Activated naive CD4-positive, alpha-beta T cell treated with anti-CD3 and anti-CD28 coated beads, Interleukin-2, amount 50 U/mL, for 72 hours (primary cell): ENCODE measurements around the gene HOXA4. TPM values are rescaled to one million over a fixed set of nuclear protein-coding genes. Genes with fewer than 3 reads are reported as not detected.

Source experiments
- ATAC-seq, 2 donors: fragments of 150-1000 bp; cut with Tn5 transposase; 2 replicates each; pipeline ENCODE4 v1.10.0; 2021; ENCODE audit warnings: mild to moderate bottlenecking in 2 of 2, moderate library complexity in 2 of 2
- DNase-seq, 2 donors: peaks; one replicate each; pipeline ENCODE4 v3.0.0; 2021 to 2022; ENCODE audit warnings: low spot score in 2 of 2
- H3K27ac Mint-ChIP-seq, 2 donors: one replicate each; pipeline ENCODE4 v1.8.0; 2022; ENCODE audit warnings: mild to moderate bottlenecking in 2 of 2, mixed read lengths in 2 of 2
- H3K36me3 Mint-ChIP-seq, 2 donors: one replicate each; pipeline ENCODE4 v1.8.0; 2022; ENCODE audit warnings: mixed read lengths in 2 of 2
- H3K9me3 Mint-ChIP-seq, 2 donors: one replicate each; pipeline ENCODE4 v1.8.0; 2022; ENCODE audit warnings: mixed read lengths in 2 of 2
- total RNA-seq, 2 donors: library from RNA; stranded (reverse); gene quantifications; one replicate each; pipeline ENCODE4 v1.2.3, GENCODE V29; 2022

The HOXA4 gene
- total RNA-seq, 2 donors from 2014 or later, result 0.59 TPM; not detected in 1

GRCh38 chr7:27152816-27153442, 22.4 kb upstream of the HOXA4 start:
- no peak for ATAC-seq
- H3K27ac Mint-ChIP-seq, result no peak overlapping the region
- no peaks in the 10 kb centered on the region for H3K9me3 Mint-ChIP-seq
- peak in 1 of 2 donors; percentile 42 for DNase-seq
- peaks cover 10 to 11% of the 10 kb centered on the region in 2 donors for H3K36me3 Mint-ChIP-seq

DNA sequence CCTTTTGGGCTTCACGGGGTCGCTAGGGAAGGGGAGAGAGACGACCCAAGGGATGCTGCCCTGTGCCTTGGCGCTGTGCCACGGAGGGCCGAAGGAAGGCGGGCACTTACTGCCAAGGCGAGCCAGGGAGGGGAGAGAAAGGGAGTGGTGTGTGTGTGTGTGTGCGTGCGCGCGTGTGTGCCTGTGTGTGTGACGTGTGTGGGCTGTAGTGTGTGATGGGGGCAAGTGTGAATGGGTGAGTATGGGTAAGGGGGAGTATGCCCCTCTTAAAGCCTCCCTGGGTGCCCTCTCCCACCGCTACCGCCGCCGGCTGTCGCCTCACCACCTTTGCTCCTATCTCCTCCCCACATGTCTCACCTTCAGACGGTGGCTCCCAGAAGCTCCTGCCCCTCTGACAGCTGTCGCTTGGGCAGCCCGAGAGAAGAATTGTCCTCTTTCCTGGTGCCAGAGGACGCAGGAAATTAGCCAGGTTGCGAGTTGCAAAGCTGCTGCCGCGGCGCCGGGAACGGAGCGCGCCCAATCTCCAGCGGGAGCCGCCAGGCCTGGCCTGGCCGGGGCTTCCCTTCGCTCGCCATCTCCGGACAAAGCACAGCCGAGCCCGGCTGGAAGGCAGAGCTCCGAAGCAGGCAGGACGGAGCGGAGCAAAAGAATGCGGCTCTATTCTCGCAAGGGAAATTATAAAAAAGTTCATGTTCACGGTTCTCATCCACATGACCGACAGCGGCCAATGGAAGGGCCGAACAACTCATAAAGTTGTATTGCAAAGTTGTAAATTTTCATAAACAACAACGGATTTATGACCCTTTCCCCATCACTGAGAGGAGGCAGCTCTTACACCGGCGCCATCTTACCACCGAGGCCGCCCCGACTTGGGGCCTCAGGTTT, 21.6 kb upstream of the HOXA4 start, which contains the start of gene HOXA3:
Gene HOXA3 (minus strand): TSS at position 653 of the 885 bp plus-strand sequence. CDS start 41,943 bp downstream, outside the sequence.
- ATAC-seq, result no peak
- peaks cover 10 to 12% of the 10 kb centered on the region in 2 donors for H3K36me3 Mint-ChIP-seq
- DNase-seq, result no peak
- H3K27ac Mint-ChIP-seq, result peak within 1 kb of the TSS in 1 of 2 donors; percentile 89
- no peaks in the 10 kb centered on the region for H3K9me3 Mint-ChIP-seq

DNA sequence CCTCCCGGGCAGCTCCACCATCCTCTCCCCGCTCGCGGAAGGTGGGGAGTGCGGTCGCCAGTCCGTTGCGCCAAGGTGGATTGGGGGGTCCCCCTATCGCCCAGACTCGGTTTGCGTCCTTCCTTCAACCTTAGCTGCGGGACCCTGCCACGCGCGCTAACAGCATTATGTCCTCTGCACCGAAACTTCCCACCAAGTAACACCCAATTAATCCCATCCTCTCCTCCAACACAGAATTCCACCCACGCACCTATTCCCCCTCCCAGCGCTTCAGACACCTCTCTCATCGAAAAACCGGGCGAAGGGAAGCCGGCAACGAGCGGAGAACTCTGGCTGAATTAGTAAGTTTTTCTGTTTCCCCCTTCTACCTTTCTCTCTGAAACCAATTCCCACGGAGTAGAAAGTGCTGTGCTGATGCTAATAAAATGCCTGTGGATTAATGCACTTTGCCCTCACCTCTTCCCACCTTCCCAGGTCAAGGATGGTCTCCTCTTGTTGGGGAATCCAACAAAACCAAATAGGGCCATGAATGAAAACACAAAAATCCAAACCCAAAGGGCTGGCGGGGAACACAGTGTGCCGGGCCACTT, 20.9 kb upstream of the HOXA4 start:
- Mint-ChIP-seq H3K9me3 (no peaks in the 10 kb centered on the region), H3K36me3 (peaks cover 10 to 14% of the 10 kb centered on the region in 2 donors), H3K27ac (peak overlapping the region in 1 of 2 donors; percentile 89)
- ATAC-seq (no peak), DNase-seq (no peak)

DNA sequence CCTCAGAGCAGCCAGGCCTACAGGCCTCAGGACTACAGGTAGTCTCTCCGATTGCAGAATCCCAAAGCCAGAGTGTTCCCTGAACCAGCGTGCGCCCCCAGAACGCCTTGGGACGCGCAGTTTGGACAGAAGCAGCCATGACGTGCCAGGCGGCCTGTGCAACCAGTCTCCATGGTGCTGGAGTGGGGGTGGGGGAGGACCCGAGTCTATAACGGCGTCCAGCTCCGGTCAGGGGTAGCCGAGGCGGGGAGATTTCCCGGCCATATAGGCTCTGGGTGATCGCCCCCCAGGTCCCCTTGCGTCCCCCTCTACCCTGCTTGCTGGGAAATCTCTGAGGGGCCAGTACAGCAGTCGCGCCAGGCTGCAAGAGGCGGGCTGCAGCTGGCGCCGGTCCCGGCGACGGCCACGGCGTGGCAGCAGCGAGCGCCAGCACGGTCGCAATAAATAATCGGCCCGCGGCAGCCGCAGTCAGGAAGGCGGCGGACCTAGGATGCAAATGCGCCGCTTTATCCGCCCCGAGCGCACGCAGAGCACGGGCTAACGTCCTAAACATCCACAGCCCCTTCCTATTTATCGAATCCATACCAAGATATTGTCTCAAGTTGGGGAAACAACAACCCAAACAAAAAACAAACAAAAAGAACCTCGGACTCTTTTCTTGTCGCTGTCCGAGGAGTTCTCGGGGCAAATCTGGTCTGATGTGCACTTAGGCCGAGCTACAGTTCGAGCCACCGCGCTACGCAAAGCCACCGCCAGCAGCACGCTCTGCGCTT, 20.2 kb upstream of the HOXA4 start:
- Mint-ChIP-seq H3K9me3 (no peaks in the 10 kb centered on the region), H3K36me3 (peaks cover 10 to 16% of the 10 kb centered on the region in 2 donors), H3K27ac (no peak overlapping the region)
- ATAC-seq (peak; percentile 82 to 84), DNase-seq (peak in 1 of 2 donors; percentile 73)

DNA sequence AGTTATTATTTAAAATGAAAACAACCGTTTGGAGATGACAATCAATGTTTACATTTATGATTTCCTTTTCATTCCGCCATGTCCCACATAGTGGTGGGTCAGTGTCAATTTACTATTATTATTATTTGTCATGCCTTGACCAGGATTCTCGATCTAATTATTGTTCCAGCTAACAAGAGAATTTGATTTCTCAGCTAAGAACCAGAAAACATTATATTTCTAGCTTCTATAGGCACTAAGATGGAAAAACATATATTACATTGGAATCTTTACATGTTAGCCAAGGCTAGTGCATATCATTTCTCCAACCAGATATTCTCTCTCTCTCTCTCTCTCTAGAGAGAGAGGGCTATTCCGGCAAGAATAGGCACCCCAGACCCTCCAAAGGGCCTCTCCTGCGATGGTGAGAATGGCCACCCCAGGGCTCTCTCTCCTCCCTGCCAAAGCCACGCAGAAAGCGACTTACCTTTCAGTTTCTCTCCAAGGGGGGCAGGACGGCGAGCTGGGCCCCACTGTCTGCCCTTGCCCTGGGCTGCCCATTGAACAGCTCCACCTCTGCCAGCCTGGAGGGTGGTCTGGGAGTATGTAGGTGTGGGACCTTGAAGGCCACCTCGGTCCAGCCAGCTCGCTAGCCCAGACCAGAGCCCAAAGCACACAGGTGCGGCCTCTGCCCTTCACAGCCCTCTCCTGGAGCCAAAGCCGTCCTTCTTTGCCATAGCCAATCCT, 19.4 kb upstream of the HOXA4 start:
- ATAC-seq, result peak in 1 of 2 donors; percentile 27
- no peaks in the 10 kb centered on the region for H3K9me3 Mint-ChIP-seq
- peaks cover 10 to 16% of the 10 kb centered on the region in 2 donors for H3K36me3 Mint-ChIP-seq
- DNase-seq, result no peak
- H3K27ac Mint-ChIP-seq, result no peak overlapping the region

DNA sequence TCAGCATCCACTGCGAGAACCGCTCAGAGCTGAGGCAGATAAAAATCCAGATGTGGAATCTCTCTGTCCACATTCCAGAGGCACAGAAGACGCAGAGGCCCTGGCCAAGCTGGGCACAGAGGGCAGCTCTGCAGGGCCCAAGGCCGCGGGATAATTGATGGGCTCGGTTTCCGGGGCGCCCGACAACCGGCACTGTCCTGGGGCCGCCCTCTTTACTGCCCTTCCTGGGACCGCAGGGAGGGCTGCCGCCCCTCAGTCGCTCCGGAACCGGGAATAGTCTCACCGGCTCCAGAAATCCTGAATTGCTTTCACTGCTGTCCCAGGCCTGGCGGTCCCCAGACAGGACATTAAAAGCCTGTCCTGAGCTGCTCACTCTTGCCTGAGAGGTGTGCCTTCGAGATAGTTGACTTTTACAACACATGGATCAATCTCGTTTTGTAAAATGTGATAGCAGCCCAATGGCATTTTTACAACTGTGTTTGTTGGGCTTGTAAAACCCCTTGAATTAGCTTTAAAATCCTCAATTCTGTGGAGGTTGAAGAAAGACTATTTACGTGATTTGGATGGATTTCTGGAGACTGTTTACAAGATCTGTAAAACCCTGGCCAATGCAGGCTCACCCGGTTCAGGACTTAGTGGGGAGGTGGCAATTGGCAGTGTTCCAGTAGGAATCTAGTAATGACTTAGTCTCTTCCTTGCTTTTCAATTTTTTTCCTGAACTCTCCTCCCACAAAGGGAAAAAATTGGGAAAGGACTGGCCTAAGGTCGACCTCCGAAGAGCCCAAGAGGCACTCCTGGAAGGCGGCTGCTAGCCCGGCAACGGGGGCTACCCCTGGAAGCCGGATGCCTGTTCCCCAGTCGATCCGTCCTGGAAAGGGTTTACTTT, 18.4 kb upstream of the HOXA4 start:
- DNase-seq (no peak), ATAC-seq (no peak)
- no peak overlapping the region for H3K27ac Mint-ChIP-seq
- no peaks in the 10 kb centered on the region for H3K9me3 Mint-ChIP-seq
- H3K36me3 Mint-ChIP-seq, result peaks cover 5 to 12% of the 10 kb centered on the region in 2 donors

- Mint-ChIP-seq H3K9me3 (no peaks in the 10 kb centered on the region), H3K36me3 (peaks cover 5 to 12% of the 10 kb centered on the region in 2 donors), H3K27ac (no peak overlapping the region)
- no peak for ATAC-seq
- DNase-seq, result no peak
These were observed 17.6 kb upstream of the HOXA4 start for GRCh38 chr7:27148031-27148755.

GRCh38 chr7:27147199-27148030, 16.9 kb upstream of the HOXA4 start, which contains the start of gene HOXA6:
HOXA6 (minus strand) TSS chr7:27147774; CDS start chr7:27147749, 25 bp downstream.
- H3K9me3 Mint-ChIP-seq, result no peaks in the 10 kb centered on the region
- DNase-seq (no peak), ATAC-seq (no peak)

GRCh38 chr7:27146491-27147198, 16.1 kb upstream of the HOXA4 start:
- no peaks in the 10 kb centered on the region for H3K9me3 Mint-ChIP-seq
- no peak overlapping the region for H3K27ac Mint-ChIP-seq
- DNase-seq (no peak), ATAC-seq (no peak)
- peaks cover 3 to 12% of the 10 kb centered on the region in 2 donors for H3K36me3 Mint-ChIP-seq

More at GRCh38 chr7:27147199-27148030, 16.9 kb upstream of the HOXA4 start, which contains the start of gene HOXA6:
- Mint-ChIP-seq H3K27ac (no peak within 1 kb of the TSS), H3K36me3 (peaks cover 5 to 12% of the 10 kb centered on the region in 2 donors)

GRCh38 chr7:27145914-27146412, 15.4 kb upstream of the HOXA4 start:
- Mint-ChIP-seq H3K27ac (no peak overlapping the region), H3K36me3 (peaks cover 0 to 12% of the 10 kb centered on the region in 2 donors), H3K9me3 (no peaks in the 10 kb centered on the region)
- no peak for ATAC-seq
- no peak for DNase-seq

GRCh38 chr7:27145165-27145913, 14.8 kb upstream of the HOXA4 start:
- H3K27ac Mint-ChIP-seq, result no peak overlapping the region
- ATAC-seq (no peak), DNase-seq (no peak)
- H3K9me3 Mint-ChIP-seq, result no peaks in the 10 kb centered on the region
- peaks cover 0 to 12% of the 10 kb centered on the region in 2 donors for H3K36me3 Mint-ChIP-seq

- no peak overlapping the region for H3K27ac Mint-ChIP-seq
These were observed 14.2 kb upstream of the HOXA4 start for GRCh38 chr7:27144781-27145164.

More at GRCh38 chr7:27144781-27145164, 14.2 kb upstream of the HOXA4 start:
- peaks cover 0 to 12% of the 10 kb centered on the region in 2 donors for H3K36me3 Mint-ChIP-seq
- DNase-seq (no peak), ATAC-seq (no peak)
- no peaks in the 10 kb centered on the region for H3K9me3 Mint-ChIP-seq
